ENCODE data around the gene GCNT1.
"Not testable (repeated sequence)": the region's sequence is repeated elsewhere in the genome, so short reads cannot be mapped to it uniquely, and the experiment has no call there.

GCNT1 gene

GRCh38 chr9:76490249-76490990 lies 31.4 kb downstream of the GCNT1 start:
- no peak for DNase-seq (ENCODE audit: low read depth in 2 of 2)

GRCh38 chr9:76491056-76491455 lies 32.1 kb downstream of the GCNT1 start:
- DNase-seq (ENCODE audit: low read depth in 2 of 2) = not testable (repeated sequence)

- DNase-seq (ENCODE audit: low read depth in 2 of 2) = not testable (repeated sequence)
These were observed 34.5 kb downstream of the GCNT1 start for GRCh38 chr9:76493496-76493895.

- DNase-seq (ENCODE audit: low read depth in 2 of 2) = no peak
These were observed 41.1 kb downstream of the GCNT1 start for GRCh38 chr9:76500061-76500460.

- no peak for DNase-seq (ENCODE audit: low read depth in 2 of 2)
These were observed 43.8 kb downstream of the GCNT1 start for GRCh38 chr9:76502746-76503145.

- DNase-seq (ENCODE audit: low read depth in 2 of 2) = no peak
These were observed 51.1 kb downstream of the GCNT1 start for GRCh38 chr9:76510041-76510440.

GRCh38 chr9:76510446-76510845 lies 51.5 kb downstream of the GCNT1 start:
- no peak for DNase-seq (ENCODE audit: low read depth in 2 of 2)

- no peak for DNase-seq (ENCODE audit: low read depth in 2 of 2)
These were observed 53.8 kb downstream of the GCNT1 start for GRCh38 chr9:76512826-76513225.

- no peak for DNase-seq (ENCODE audit: low read depth in 2 of 2)
These were observed 57.4 kb downstream of the GCNT1 start for GRCh38 chr9:76516350-76516749.

- no peak for DNase-seq (ENCODE audit: low read depth in 2 of 2)
These were observed 57.9 kb downstream of the GCNT1 start for GRCh38 chr9:76516871-76517270.

GRCh38 chr9:76519075-76519835 lies 60.3 kb downstream of the GCNT1 start:
- DNase-seq (ENCODE audit: low read depth in 2 of 2) = no peak

- DNase-seq (ENCODE audit: low read depth in 2 of 2) = no peak
These were observed 62.3 kb downstream of the GCNT1 start for GRCh38 chr9:76521244-76521681.

- no peak for DNase-seq (ENCODE audit: low read depth in 2 of 2)
These were observed 62.9 kb downstream of the GCNT1 start for GRCh38 chr9:76521906-76522305.

GRCh38 chr9:76523617-76524200 lies 64.7 kb downstream of the GCNT1 start:
- DNase-seq (ENCODE audit: low read depth in 2 of 2) = not testable (repeated sequence)

- no peak for DNase-seq (ENCODE audit: low read depth in 2 of 2)
These were observed 66.2 kb downstream of the GCNT1 start for GRCh38 chr9:76525196-76525595.

- no peak for DNase-seq (ENCODE audit: low read depth in 2 of 2)
These were observed 67.0 kb downstream of the GCNT1 start for GRCh38 chr9:76526026-76526425.

GRCh38 chr9:76528056-76528455 lies 69.1 kb downstream of the GCNT1 start:
- no peak for DNase-seq (ENCODE audit: low read depth in 2 of 2)

- no peak for DNase-seq (ENCODE audit: low read depth in 2 of 2)
These were observed 69.7 kb downstream of the GCNT1 start for GRCh38 chr9:76528642-76529190.

GRCh38 chr9:76529653-76530052 lies 70.7 kb downstream of the GCNT1 start:
- no peak for DNase-seq (ENCODE audit: low read depth in 2 of 2)

GRCh38 chr9:76530458-76531110 lies 71.6 kb downstream of the GCNT1 start:
- no peak for DNase-seq (ENCODE audit: low read depth in 2 of 2)

- DNase-seq (ENCODE audit: low read depth in 2 of 2) = no peak
These were observed 72.3 kb downstream of the GCNT1 start for GRCh38 chr9:76531231-76531780.

GRCh38 chr9:76532877-76533276 lies 73.9 kb downstream of the GCNT1 start:
- DNase-seq (ENCODE audit: low read depth in 2 of 2) = not testable (repeated sequence)
